ENCODE measurements around the gene SGMS2.

Gene SGMS2

GRCh38 chr4:107824350-107825071 is at the start of gene SGMS2:
Gene SGMS2, plus strand, starts transcription at chr4:107824932. Its CDS starts 70,622 bp downstream, at chr4:107895554.
- peak in 2 of 4 experiments; percentile 6 to 19 for DNase-seq

GRCh38 chr4:107777890-107778289 is 46.8 kb upstream of the SGMS2 start:
- no peak for DNase-seq

GRCh38 chr4:107778784-107779530 is 45.8 kb upstream of the SGMS2 start:
- no peak for DNase-seq

GRCh38 chr4:107780665-107781064 is 44.1 kb upstream of the SGMS2 start:
- no peak for DNase-seq

- no peak for DNase-seq
These were observed 32.8 kb upstream of the SGMS2 start for GRCh38 chr4:107791902-107792301.

GRCh38 chr4:107792711-107793110 is 32.0 kb upstream of the SGMS2 start:
- DNase-seq: no peak

GRCh38 chr4:107793996-107794395 is 30.7 kb upstream of the SGMS2 start:
- DNase-seq: no peak

- DNase-seq: no peak
These were observed 24.9 kb upstream of the SGMS2 start for GRCh38 chr4:107799669-107800450.

GRCh38 chr4:107800706-107801105 is 24.0 kb upstream of the SGMS2 start:
- no peak for DNase-seq

GRCh38 chr4:107801766-107802211 is 22.9 kb upstream of the SGMS2 start:
- DNase-seq: no peak

- DNase-seq: no peak
These were observed 19.8 kb upstream of the SGMS2 start for GRCh38 chr4:107804956-107805355.

GRCh38 chr4:107806196-107806595 is 18.5 kb upstream of the SGMS2 start:
- no peak for DNase-seq

- no peak for DNase-seq
These were observed 16.2 kb upstream of the SGMS2 start for GRCh38 chr4:107808572-107808971.

- no peak for DNase-seq
These were observed 15.5 kb upstream of the SGMS2 start for GRCh38 chr4:107809210-107809609.

- no peak for DNase-seq
These were observed 10.0 kb upstream of the SGMS2 start for GRCh38 chr4:107814758-107815157.

GRCh38 chr4:107815158-107815557 is 9.6 kb upstream of the SGMS2 start:
- no peak for DNase-seq

GRCh38 chr4:107818301-107818910 is 6.3 kb upstream of the SGMS2 start:
- DNase-seq: no peak

- DNase-seq: no peak
These were observed 822 bp upstream of the SGMS2 start for GRCh38 chr4:107823870-107824349.

- DNase-seq: no peak
These were observed 516 bp downstream of the SGMS2 start for GRCh38 chr4:107825072-107825824.

GRCh38 chr4:107826421-107826980 is 1.8 kb downstream of the SGMS2 start:
- no peak for DNase-seq

GRCh38 chr4:107828315-107829090 is 3.8 kb downstream of the SGMS2 start:
- no peak for DNase-seq

All from activated naive CD4-positive, alpha-beta T cell (primary cell).